ENCODE measurements around the gene MYH11.

DNA sequence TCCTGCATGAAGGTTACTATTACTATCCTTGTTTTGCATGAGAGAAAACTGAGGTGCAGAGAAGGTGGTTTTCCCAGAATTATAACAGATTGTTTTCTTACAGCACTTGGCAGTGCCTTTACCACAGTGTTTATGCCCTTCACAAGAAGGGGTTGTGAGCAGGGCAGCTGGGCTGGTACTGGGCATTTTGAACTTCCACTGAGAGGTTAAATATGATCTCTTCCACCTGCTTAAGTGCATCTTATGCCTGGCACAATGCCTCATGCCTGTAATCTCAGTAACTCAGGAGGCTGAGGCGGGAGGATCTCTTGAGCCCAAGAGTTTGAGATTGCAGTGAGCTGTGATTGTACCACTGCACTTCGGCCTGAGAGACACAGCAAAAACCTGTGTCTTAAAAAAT lies 170.5 kb downstream of the MYH11 start:
- TF ChIP-seq, protein P1, sequence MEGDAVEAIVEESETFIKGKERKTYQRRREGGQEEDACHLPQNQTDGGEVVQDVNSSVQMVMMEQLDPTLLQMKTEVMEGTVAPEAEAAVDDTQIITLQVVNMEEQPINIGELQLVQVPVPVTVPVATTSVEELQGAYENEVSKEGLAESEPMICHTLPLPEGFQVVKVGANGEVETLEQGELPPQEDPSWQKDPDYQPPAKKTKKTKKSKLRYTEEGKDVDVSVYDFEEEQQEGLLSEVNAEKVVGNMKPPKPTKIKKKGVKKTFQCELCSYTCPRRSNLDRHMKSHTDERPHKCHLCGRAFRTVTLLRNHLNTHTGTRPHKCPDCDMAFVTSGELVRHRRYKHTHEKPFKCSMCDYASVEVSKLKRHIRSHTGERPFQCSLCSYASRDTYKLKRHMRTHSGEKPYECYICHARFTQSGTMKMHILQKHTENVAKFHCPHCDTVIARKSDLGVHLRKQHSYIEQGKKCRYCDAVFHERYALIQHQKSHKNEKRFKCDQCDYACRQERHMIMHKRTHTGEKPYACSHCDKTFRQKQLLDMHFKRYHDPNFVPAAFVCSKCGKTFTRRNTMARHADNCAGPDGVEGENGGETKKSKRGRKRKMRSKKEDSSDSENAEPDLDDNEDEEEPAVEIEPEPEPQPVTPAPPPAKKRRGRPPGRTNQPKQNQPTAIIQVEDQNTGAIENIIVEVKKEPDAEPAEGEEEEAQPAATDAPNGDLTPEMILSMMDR (IDR thresholded peaks at IDR 0.05) = no peak
- no peak for TF ChIP-seq POLR2A (IDR thresholded peaks at IDR 0.05)

Data from thyroid gland (tissue), 4 donors.